ENCODE measurements around the gene QPCT.

QPCT gene

DNA sequence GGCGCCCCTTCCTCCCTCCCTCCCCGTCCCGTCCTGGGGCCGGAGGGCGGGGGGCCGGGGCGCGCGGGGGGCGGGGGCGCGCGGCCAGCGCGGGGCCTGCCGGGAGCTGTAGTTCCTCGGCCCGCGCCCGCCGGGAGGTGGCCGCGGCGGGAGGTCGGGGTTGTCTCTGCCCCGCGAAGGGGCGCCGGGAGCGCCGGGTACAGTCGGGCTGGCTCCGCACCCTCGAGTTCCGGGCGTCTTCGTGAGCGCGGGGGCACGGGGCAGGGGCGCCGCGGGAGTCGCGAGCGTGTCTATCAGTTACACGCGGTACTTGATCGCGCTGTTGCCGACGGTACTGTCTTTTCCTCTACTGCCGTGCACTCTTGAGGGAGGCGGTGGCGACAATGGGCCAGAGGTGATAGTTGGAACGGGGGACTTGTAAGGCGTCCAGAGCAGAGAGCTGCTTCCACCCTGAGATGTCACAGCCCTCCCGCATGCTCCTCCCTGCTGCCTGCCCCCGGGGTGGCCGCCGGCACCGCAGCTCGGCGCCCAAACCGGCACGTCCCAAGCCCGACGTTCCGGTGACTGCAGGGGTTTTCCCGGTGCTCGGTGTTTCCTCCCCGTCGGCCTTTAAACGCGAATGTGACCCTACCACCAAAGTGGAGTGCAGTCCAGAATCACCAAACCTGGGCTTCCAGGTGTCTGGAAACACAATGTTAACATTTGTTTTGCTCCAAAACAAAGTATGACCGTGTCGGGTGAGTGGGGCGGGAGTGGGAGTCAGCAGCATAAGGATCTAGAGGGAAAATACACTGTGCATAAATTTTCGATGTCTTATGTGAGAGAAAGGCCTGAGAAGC, 19.4 kb upstream of the QPCT start, which contains the start of gene PRKD3:
Gene PRKD3, minus strand, starts transcription at position 48 of the 839 bp plus-strand sequence. CDS start 8,309 bp downstream, outside the sequence.
- DNase-seq (ENCODE audit: low read depth) = peak; percentile 39

DNA sequence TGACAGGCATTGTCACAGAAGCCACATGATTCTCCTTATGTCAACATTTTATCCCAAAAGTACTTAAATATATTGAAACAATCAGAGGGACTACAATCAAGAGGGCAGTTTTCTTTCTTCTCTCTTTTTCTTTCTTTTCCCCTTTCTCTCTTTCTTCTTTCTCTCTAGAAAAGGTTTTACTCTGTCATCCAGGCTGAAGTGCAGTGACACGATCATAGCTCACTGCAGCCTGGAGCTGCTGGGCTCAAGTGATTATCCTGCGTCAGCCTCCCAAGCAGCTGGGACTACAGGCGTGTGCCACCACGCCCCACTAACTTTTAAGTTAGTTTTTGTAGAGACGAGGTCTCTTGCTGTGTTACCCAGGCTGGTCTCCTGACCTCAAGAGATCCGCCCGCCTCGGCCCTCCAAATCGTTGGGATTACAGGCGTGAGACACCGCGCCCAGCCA, 18.8 kb upstream of the QPCT start:
- no peak for DNase-seq (ENCODE audit: low read depth)

- DNase-seq (ENCODE audit: low read depth) = peak; percentile 85
Measured at GRCh38 chr2:37326285-37326684, 18.1 kb upstream of the QPCT start.

DNA sequence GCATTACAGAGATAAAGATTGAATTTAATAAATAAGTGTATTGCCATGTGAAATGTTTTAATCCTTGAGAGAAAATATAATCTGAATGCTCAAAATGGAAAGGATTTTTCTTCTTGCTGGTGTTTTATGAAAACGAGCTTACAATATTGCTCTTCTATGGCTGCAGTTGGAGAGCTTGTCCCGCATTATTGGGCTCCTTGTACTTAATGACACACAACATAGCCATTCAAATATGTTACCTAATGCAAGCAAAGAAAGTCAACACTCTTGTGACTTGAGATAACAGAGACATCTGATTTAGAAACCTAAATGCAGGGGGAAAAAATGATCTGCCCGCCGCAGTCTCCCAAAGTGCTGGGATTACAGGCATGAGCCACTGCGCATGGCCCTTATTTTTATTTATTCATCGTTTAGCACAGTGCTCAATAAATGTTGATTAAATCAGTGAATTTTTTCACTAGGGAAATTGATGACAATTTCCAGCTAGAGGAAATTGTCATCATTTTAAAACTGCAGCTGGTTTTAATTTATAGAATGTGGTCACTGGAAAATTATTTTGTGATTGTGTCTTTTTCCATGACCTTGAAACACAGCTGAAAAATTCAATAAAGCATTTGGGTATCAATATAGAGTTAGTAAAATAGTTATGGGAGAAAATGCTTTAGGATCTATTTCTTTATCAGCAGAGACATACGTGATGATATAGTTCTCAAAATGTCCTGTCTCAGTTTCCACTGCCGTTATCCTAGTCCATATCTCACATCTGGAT, 17.4 kb upstream of the QPCT start:
- no peak for DNase-seq (ENCODE audit: low read depth)

DNA sequence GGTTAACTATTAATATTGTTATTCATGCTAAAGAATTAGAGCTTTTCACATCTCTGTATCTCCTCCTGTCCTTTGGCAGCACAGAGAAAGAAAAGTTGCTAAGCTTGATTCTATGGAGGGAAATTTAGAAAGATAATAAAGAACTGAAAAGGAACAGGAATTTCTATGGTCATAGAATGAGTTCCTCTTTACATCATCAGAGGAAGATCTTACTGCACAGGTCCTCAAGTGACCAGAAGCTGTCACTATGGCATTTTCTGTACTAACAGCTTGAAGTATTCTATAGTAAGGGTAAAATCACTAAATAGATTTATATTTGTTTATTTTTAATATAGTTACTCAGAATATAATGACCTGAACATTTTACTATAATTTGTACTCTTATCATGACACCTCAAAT, 13.7 kb upstream of the QPCT start:
- DNase-seq (ENCODE audit: low read depth) = no peak

- no peak for DNase-seq (ENCODE audit: low read depth)
Measured at GRCh38 chr2:37332560-37332959, 11.9 kb upstream of the QPCT start.

DNA sequence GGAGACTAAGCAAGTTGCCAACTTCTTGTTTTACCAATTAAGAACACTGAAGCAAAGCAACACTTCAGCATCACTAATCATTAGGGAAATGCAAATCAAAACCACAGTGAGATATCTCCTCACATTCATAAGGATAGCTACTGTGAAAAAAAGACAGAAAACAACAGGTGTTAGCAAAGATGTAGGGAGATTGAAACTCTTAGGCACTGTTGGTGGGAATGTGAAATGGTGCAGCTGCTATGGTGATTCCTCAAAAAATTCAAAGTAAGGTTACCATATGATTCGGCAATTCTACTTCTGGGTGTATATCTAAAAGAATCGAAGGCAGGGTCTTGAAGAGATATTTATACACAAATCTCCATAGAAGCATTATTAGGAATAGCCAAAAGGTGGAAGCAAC, 11.2 kb upstream of the QPCT start:
- no peak for DNase-seq (ENCODE audit: low read depth)

DNA sequence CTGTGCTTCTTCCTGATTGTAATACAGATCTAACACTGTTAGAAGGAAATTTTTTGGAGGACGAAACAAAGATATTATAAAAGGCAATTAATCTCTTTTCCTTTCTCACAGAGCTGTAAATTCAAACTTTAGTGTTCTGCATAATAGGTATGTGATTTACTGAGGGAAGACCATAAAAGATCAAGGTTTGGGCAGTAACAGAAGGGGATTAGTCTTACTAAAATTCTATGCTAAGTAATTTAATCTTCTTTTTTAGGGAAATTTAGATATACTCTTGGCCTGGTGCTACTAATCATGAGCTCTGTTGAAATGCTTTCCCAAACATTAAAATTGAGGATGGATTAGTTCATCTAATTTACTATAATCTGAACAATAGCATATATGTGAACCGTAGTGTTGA, 8.8 kb upstream of the QPCT start:
- no peak for DNase-seq (ENCODE audit: low read depth)

DNA sequence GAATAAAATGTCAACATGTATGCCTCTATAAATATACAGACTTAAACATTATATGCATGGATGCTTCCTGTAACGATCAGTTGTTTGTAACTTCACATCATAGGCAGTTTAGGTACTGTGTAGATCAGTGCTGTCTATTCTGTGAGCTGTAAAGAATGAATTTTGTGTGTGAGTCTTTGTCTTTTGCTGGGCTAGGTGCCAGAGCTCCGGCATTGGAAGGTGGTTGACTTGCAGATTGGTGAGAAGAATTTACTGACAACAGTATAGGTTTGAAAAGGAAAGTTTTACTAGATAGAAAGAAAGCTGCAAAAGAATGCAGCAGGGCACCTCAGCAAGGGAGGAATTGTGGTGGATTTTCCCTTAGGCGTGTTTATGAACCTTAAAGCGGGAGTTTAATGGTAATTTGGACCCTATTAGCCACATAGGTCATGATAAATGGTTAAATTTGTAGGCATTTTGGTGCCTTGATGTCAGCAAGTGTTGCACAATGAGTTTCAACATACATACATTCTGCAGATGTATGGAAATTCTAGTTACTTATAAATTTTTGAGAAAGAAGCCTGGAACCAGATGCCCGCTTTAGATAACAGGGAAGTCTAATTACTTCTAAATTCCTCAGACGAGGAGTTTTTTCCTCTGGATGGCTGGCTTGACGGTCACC, 6.7 kb upstream of the QPCT start:
- DNase-seq (ENCODE audit: low read depth) = no peak

GRCh38 chr2:37338933-37339332, 5.5 kb upstream of the QPCT start:
- no peak for DNase-seq (ENCODE audit: low read depth)

DNA sequence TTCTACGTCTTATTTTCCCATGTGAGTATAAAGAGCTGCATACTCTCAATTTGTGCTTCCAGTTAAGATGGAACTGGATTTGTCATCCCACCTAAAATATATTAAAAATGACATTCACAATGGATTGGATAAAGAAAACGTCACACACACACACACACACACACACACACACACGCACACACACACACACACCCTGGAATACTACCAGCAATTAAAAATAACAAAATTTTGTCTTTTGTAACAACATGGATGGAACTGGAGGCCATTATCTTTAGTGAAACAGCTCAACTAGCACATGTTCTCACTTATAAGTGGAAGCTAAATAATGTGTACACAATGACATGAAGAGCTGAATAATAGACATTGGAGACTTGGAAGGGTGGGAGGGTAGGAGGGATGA, 3.8 kb upstream of the QPCT start:
- DNase-seq (ENCODE audit: low read depth) = no peak

DNA sequence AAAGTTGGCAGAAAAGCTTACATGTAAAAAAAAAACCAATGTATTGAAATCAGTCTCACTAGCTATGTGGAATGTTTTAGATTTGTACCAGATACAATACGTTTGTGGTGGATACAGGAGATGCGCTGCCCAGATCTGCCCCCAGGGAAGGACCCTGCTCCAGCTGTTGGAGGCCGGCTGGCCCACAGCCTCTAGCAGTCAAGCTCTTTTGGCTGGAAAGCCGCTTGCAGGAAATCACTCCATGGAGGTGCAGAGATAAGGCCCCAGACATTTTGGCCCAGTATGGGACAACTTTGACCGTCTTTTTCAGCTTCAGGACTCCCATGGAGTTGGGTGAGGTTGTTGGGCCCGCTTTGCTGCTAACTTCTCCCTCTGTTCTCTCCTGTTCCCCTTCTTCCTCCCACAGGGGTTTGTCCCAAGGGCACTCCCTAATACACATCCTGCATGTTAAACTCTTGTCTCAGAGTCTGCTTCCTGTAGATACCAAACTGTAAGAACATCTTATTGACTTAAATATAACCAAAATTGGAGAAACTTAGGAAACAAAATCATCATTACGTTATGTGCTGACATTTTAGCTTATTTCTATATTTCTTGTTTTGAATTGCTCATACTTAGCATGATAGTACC, 1.7 kb upstream of the QPCT start:
- DNase-seq (ENCODE audit: low read depth) = no peak

GRCh38 chr2:37343537-37344434, 644 bp upstream of the QPCT start:
- DNase-seq (ENCODE audit: low read depth) = peak; percentile 14

DNA sequence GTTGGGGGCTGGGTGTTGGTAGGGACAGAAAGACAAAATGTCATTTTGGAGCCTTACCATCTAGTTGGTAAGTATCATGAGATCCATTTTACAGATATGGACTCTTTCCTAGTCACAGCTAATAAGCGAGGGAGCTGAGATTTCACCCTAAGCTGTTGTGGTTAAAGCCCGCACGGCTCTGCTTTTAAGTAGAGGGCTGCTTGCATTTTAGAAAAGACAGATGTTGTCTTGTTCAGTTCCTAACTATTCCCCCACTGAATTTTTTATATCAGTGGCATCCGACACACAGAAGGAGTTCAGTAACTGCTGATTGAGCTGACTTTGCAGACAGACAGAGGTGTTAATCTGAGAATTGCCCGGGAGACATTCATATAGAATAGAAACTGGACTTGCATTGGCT, 3.7 kb downstream of the QPCT start:
- DNase-seq (ENCODE audit: low read depth) = no peak

- DNase-seq (ENCODE audit: low read depth) = no peak
Measured at GRCh38 chr2:37349231-37349860, 4.9 kb downstream of the QPCT start.

DNA sequence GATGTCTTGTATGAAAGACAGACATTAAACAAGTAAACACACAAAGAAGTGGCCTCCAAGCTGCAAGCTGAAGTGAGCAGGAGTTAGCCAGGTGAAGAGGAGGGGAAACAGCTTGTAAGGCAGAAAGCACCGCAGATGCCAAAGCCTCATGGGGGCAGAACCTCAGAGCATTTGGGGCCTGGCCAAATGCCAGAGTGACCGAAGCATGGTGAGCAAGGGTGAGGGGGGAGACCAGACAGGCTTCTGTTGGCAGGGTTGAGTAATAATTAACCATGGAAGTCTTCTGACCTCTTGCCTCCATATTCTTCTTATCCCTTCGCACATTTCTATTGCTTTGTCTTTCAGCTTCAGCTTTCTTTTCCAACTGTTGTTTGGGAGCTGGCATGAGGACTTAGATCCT, 5.6 kb downstream of the QPCT start:
- no peak for DNase-seq (ENCODE audit: low read depth)

DNA sequence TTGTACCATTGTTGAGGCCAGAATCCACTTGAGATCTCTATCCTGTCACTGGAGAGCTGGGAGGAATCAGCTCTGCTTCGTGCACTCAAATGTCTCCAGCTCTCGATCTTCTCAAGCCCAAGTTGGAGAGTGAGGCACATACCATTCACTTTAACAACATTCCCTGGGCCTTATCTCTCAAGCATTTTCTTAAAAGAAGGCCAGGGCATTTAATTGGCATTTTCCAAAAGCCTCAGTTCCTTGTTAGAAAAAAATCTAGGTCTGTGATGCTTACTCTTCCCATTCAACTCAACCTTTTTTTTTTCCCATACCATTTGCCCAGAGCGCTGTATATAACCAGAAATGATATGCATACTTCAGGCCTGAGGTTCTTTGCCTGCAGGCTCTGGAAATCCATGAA, 10.1 kb downstream of the QPCT start:
- no peak for DNase-seq (ENCODE audit: low read depth)

DNA sequence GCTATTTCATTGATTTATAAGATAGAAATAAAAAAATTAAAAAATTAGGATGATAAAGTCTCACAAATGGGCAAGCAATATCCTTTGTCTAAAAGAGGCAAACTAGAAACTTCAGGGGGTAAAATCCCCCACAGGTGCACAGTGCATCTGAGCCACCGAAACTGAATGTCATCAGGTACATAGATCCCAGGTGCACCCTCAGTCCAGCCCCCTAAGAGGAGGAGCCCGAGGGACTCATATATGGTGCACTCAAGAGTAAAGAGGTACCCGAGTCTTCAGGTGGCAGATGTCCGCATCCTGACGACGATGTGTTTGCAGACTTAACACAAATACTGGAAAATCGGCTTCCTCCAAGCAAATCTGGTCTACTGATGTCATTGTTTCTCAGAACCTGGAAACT, 11.3 kb downstream of the QPCT start:
- no peak for DNase-seq (ENCODE audit: low read depth)

DNA sequence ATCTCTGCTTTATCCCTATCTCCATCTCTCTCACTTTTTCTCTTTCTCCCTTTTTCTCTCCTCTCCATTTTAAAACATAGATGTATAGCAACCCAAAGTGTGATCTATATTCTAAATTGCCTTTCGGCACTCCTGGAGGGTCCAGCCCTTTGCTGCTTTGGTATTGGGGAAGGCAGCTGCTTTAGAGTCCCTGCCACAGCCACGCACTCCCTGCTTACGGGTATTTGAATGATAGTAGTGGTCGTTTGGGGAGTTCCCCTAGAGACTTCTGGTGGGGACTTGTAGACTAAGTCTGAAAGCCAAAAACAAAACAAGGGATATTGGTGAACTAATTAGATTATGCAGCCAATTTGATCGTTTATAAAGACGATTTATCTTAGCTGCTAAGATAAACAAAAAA, 11.9 kb downstream of the QPCT start:
- DNase-seq (ENCODE audit: low read depth) = no peak

GRCh38 chr2:37357069-37357468, 12.6 kb downstream of the QPCT start:
- DNase-seq (ENCODE audit: low read depth) = peak; percentile 38

DNA sequence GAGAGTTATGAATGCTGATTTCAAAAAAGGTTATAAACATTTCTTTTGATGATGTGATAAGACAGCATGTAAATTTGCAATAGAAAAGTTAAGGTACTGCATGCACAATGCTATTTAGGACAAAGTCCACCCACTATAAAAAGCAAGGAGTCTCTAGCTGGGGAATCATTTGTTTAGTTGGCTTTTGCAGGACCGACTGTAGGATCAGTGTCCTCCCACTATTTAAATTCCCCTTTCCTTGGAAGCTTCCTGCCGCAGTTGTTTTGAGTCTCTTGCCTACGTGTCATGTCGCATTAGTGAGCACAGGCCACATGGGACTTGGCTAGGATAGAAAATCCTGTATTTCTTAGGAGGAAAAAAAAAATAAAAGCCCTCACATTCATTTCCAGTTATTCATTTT, 13.1 kb downstream of the QPCT start:
- DNase-seq (ENCODE audit: low read depth) = no peak
